SU-DHL-6 (cell line): ENCODE measurements around the gene ADAM12.

Source experiments
- EZH2phosphoT487 ChIP-seq: fragments of 200-600 bp; sonication (generic), shearing (Covaris generic); conservative IDR thresholded peaks from 2 replicates; pipeline ENCODE4 v1.6.1; 2018; ENCODE audit warnings: mild to moderate bottlenecking, antibody characterized with exemption, low read length, moderate library complexity, mixed read lengths
- TF ChIP-seq, protein P1 (sequence below): fragments of 200-600 bp; sonication (generic); IDR thresholded peaks from one replicate; pipeline ENCODE4 v1.5.1; 2017; ENCODE audit warnings: antibody characterized with exemption, mild to moderate bottlenecking, low read length, moderate library complexity; ENCODE audit not compliant: insufficient read depth, poor library complexity, severe bottlenecking

DNA sequence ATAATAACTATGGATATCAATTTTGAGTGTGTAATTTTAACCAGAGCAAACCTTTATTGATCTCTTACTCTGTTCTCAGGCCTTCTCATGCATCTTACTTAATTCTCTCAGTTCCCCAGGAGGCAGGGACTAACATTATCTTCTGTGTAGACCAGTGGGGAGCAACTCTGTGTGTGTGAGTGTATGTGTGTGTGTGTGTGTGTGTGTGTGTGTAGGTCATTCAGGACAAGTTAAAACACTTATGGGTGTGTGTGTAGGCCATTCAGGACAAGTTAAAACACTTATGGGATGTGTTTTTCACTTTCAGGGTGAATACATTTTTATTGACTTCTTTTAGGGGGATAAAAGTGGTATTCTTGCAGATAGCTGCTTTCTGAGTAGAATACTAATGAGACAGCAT lies 145.0 kb downstream of the ADAM12 start:
- TF ChIP-seq, protein P1, sequence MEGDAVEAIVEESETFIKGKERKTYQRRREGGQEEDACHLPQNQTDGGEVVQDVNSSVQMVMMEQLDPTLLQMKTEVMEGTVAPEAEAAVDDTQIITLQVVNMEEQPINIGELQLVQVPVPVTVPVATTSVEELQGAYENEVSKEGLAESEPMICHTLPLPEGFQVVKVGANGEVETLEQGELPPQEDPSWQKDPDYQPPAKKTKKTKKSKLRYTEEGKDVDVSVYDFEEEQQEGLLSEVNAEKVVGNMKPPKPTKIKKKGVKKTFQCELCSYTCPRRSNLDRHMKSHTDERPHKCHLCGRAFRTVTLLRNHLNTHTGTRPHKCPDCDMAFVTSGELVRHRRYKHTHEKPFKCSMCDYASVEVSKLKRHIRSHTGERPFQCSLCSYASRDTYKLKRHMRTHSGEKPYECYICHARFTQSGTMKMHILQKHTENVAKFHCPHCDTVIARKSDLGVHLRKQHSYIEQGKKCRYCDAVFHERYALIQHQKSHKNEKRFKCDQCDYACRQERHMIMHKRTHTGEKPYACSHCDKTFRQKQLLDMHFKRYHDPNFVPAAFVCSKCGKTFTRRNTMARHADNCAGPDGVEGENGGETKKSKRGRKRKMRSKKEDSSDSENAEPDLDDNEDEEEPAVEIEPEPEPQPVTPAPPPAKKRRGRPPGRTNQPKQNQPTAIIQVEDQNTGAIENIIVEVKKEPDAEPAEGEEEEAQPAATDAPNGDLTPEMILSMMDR: no peak
- no peak for TF ChIP-seq EZH2phosphoT487
